ENCODE data around the gene CDA. TPM values are rescaled to one million over a fixed set of nuclear protein-coding genes. Genes with fewer than 3 reads are reported as not detected.

The CDA gene
- total and polyA plus RNA-seq, 7 donors, result 1.0 to 2.5 (median 1.7) TPM

- Histone ChIP-seq H3K4me1 (peaks cover 6% of the 10 kb centered on the region), H3K27ac (no peak overlapping the region), H3K27me3 (ENCODE audit: insufficient read depth in 3 of 3, low read length in 2 of 3) (no peaks in the 10 kb centered on the region), H3K36me3 (ENCODE audit: insufficient read depth in 1 of 2, low read depth in 1 of 2) (no peaks in the 10 kb centered on the region), H3K4me3 (no peak overlapping the region), H3K9me3 (no peaks in the 10 kb centered on the region)
- intact Hi-C loops (cut with DNase I), result no loop called here
- DNase-seq (no peak), ATAC-seq (no peak)
- WGBS, 3 donors, result 68 to 81% (median 77%) methylated on average over 1 of the region's 1 CpG
- no peak for TF ChIP-seq CTCF (IDR thresholded peaks at IDR 0.05)
These were observed 14.9 kb upstream of the CDA start for GRCh38 chr1:20573987-20574386.

- Histone ChIP-seq H3K27ac (no peak overlapping the region), H3K9me3 (no peaks in the 10 kb centered on the region), H3K27me3 (ENCODE audit: insufficient read depth in 3 of 3, low read length in 2 of 3) (no peaks in the 10 kb centered on the region), H3K36me3 (ENCODE audit: insufficient read depth in 1 of 2, low read depth in 1 of 2) (no peaks in the 10 kb centered on the region), H3K4me1 (peaks cover 6% of the 10 kb centered on the region), H3K4me3 (no peak overlapping the region)
- DNase-seq (peak; percentile 88 to 91), ATAC-seq (peak; percentile 45 to 90 (median 77))
- intact Hi-C loops (cut with DNase I), result loop anchor here in 1 of 2 donors (5.0 kb wide), 1 partner anchor 57 kb away; the partner anchor contains the start of gene PINK1
- peak; percentile 45 for TF ChIP-seq CTCF (IDR thresholded peaks at IDR 0.05)
- 24 to 29% (median 24%) methylated on average over 17 to 18 of the region's 18 CpGs for WGBS, 3 donors
These were observed 14.0 kb upstream of the CDA start for GRCh38 chr1:20574686-20575540.

GRCh38 chr1:20575541-20576336 is 13.2 kb upstream of the CDA start:
- Histone ChIP-seq H3K27me3 (ENCODE audit: insufficient read depth in 3 of 3, low read length in 2 of 3) (no peaks in the 10 kb centered on the region), H3K36me3 (ENCODE audit: insufficient read depth in 1 of 2, low read depth in 1 of 2) (no peaks in the 10 kb centered on the region), H3K27ac (no peak overlapping the region), H3K4me3 (no peak overlapping the region), H3K4me1 (peaks cover 6% of the 10 kb centered on the region), H3K9me3 (no peaks in the 10 kb centered on the region)
- peak; percentile 16 to 53 (median 30) for ATAC-seq
- DNase-seq, result no peak
- TF ChIP-seq CTCF (IDR thresholded peaks at IDR 0.05), result no peak
- WGBS, 3 donors, result 58 to 76% (median 63%) methylated on average over 10 of the region's 10 CpGs
- intact Hi-C loops (cut with DNase I), result loop anchor here (1.0 to 5.0 kb wide), 2 partner anchors 57 to 58 kb away; partner anchors contain the start of gene PINK1 (in 2 of the 2)

- no peak overlapping the region for H3K27ac ChIP-seq
- peaks cover 6% of the 10 kb centered on the region for H3K4me1 ChIP-seq
- H3K9me3 ChIP-seq, result no peaks in the 10 kb centered on the region
- intact Hi-C loops (cut with DNase I), result loop anchor here in 1 of 2 donors (5.0 kb wide), 1 partner anchor 54 kb away; the partner anchor contains the start of gene PINK1
- no peaks in the 10 kb centered on the region for H3K36me3 ChIP-seq (ENCODE audit: insufficient read depth in 1 of 2, low read depth in 1 of 2)
- TF ChIP-seq CTCF (IDR thresholded peaks at IDR 0.05), result no peak
- 85 to 88% (median 88%) methylated on average over 3 of the region's 3 CpGs for WGBS, 3 donors
- H3K27me3 ChIP-seq (ENCODE audit: insufficient read depth in 3 of 3, low read length in 2 of 3), result no peaks in the 10 kb centered on the region
- DNase-seq, result no peak
- ATAC-seq, result no peak
- H3K4me3 ChIP-seq, result no peak overlapping the region
These were observed 10.8 kb upstream of the CDA start for GRCh38 chr1:20578062-20578461.

Measured in psoas muscle (tissue), 8 donors.